B cell (primary cell): ENCODE measurements around the gene PKM. TPM values are rescaled to one million over a fixed set of nuclear protein-coding genes. Genes with fewer than 3 reads are reported as not detected.
A peak's percentile ranks its signal among the peaks of the same experiment; 100 is the strongest.

Source experiments
- ATAC-seq: fragments of 200-7000 bp; cut with Tn5 transposase; one replicate; pipeline ENCODE4 v1.10.0; 2021; ENCODE audit warnings: low read depth, mild to moderate bottlenecking, moderate number of reproducible peaks, moderate library complexity
- CTCF ChIA-PET: fragments of 350-600 bp; sonication (Branson Sonifier 250); formaldehyde crosslinking; loops from one replicate; lab custom pipeline; 2021; ENCODE audit warnings: antibody characterized with exemption, inconsistent platforms; lab: Charles Lee
- POLR2A ChIA-PET: fragments of 350-600 bp; sonication (Branson Sonifier 250); formaldehyde crosslinking; loops from one replicate; lab custom pipeline; 2021; ENCODE audit warnings: antibody characterized with exemption; lab: Charles Lee
- DNase-seq: peaks from one replicate; pipeline ENCODE4 v3.0.0; 2013
- H2AFZ ChIP-seq: 2 replicates; pipeline ENCODE4 v1.6.1; 2012; ENCODE audit warnings: mild to moderate bottlenecking, low read depth, low read length; ENCODE audit not compliant: insufficient read depth, poor library complexity, severe bottlenecking
- H3K27ac ChIP-seq, 2 donors: 1 replicate in 1 of 2; 2 replicates in 1 of 2; pipeline ENCODE4 v1.5.1; 2012 to 2013; ENCODE audit warnings: low read length in 2 of 2, mild to moderate bottlenecking in 2 of 2, moderate library complexity in 1 of 2
- H3K27me3 ChIP-seq, 4 experiments: fragments of 200-600 bp in 1 of 4; sonication (generic) in 1 of 4; replicated peaks in 1 of 4; 1 replicate in 2 of 4; 2 replicates in 2 of 4; pipeline versions ENCODE4 v1.6.1 to v1.7.0; 2013 to 2016; ENCODE audit warnings: low read length in 3 of 4, mild to moderate bottlenecking in 2 of 4, mixed read lengths in 1 of 4, moderate library complexity in 1 of 4; ENCODE audit not compliant: insufficient read depth in 4 of 4, control insufficient read depth in 3 of 4; ENCODE audit errors: control extremely low read depth in 1 of 4
- H3K36me3 ChIP-seq, 2 experiments: replicated peaks in 1 of 2; 1 replicate in 1 of 2; 2 replicates in 1 of 2; pipeline versions ENCODE4 v1.6.1 to v1.7.1; 2013; ENCODE audit warnings: low read length in 1 of 2; ENCODE audit not compliant: insufficient read depth in 2 of 2, control insufficient read depth in 1 of 2; ENCODE audit errors: control extremely low read depth in 1 of 2, extremely low read depth in 1 of 2
- H3K4me1 ChIP-seq, 2 donors: fragments of 200-600 bp in 1 of 2; sonication (generic) in 1 of 2; 1 replicate in 1 of 2; 2 replicates in 1 of 2; pipeline versions ENCODE4 v1.5.1 to v1.6.1; 2013 to 2017; ENCODE audit warnings: low read length in 2 of 2; ENCODE audit not compliant: control insufficient read depth in 2 of 2, insufficient read depth in 2 of 2
- H3K4me2 ChIP-seq: replicated peaks from 2 replicates; pipeline ENCODE3; 2012; ENCODE audit warnings: mild to moderate bottlenecking, low read depth, low read length; ENCODE audit not compliant: poor library complexity, severe bottlenecking
- H3K4me3 ChIP-seq, 5 experiments: fragments of 200-600 bp in 1 of 5; sonication (generic) in 1 of 5; 1 replicate in 3 of 5; 2 replicates in 2 of 5; pipeline versions ENCODE4 v1.5.1 to v1.7.0; 2011 to 2016; ENCODE audit warnings: low read length in 4 of 5, mild to moderate bottlenecking in 4 of 5, low read depth in 2 of 5, control low read depth in 1 of 5, moderate library complexity in 1 of 5; ENCODE audit not compliant: insufficient read depth in 1 of 5; ENCODE audit errors: control extremely low read depth in 1 of 5, extremely low read depth in 1 of 5
- H3K79me2 ChIP-seq: fragments of 200-600 bp; sonication (generic); one replicate; pipeline ENCODE4 v1.6.0; 2016; ENCODE audit warnings: low read length; ENCODE audit not compliant: control insufficient read depth, insufficient read depth
- H3K9ac ChIP-seq: fragments of 200-600 bp; sonication (generic); 2 replicates; pipeline ENCODE4 v1.6.1; 2017; ENCODE audit warnings: mild to moderate bottlenecking, low read length, moderate library complexity
- H3K9me3 ChIP-seq, 3 donors: one replicate each; pipeline versions ENCODE4 v1.6.1 to v1.7.1; 2013; ENCODE audit warnings: low read length in 2 of 3; ENCODE audit not compliant: control insufficient read depth in 2 of 3, insufficient read depth in 1 of 3; ENCODE audit errors: control extremely low read depth in 1 of 3
- H4K20me1 ChIP-seq: 2 replicates; pipeline ENCODE4 v1.6.0; 2012; ENCODE audit warnings: mild to moderate bottlenecking, low read length; ENCODE audit not compliant: insufficient read depth, control insufficient read depth, poor library complexity, severe bottlenecking
- H3K27ac Mint-ChIP-seq: one replicate; pipeline ENCODE4 v1.8.0; 2021; ENCODE audit warnings: mixed read lengths
- H3K27me3 Mint-ChIP-seq: one replicate; pipeline ENCODE4 v1.8.0; 2021; ENCODE audit warnings: mixed read lengths
- H3K4me1 Mint-ChIP-seq: one replicate; pipeline ENCODE4 v1.8.0; 2021; ENCODE audit warnings: mixed read lengths
- H3K4me3 Mint-ChIP-seq: one replicate; pipeline ENCODE4 v1.8.0; 2021; ENCODE audit warnings: mixed read lengths
- H3K9me3 Mint-ChIP-seq: one replicate; pipeline ENCODE4 v1.8.0; 2022; ENCODE audit warnings: mixed read lengths; ENCODE audit not compliant: insufficient read depth
- CTCF ChIP-seq: fragments of 200-600 bp; IDR thresholded peaks from one replicate; pipeline ENCODE4 v1.8.0; 2022; ENCODE audit warnings: antibody characterized with exemption, mild to moderate bottlenecking
- EZH2 ChIP-seq: IDR thresholded peaks from 2 replicates; pipeline ENCODE4 v1.6.1; 2012; ENCODE audit warnings: borderline replicate concordance, low read depth, mild to moderate bottlenecking, moderate library complexity, low read length; ENCODE audit not compliant: insufficient read depth, poor library complexity, severe bottlenecking
- WGBS: methylation state at CpG from one replicate; pipeline ENCODE4 v1.1.5; 2013; ENCODE audit warnings: missing lambda C conversion rate; ENCODE audit not compliant: insufficient coverage; 5-methylcytosine and 5-hydroxymethylcytosine counted together
- intact Hi-C: fragments of 100-400 bp; cut with micrococcal nuclease; formaldehyde crosslinking; loops from one replicate; pipeline ENCODE4 v1.10.0; 2022
- polyA plus RNA-seq: library from polyadenylated mRNA; depleted of rRNA; stranded (reverse); fragments of >200 nt; gene quantifications from 2 replicates; pipeline ENCODE4 v1.2.3, GENCODE V29; 2012
- total RNA-seq, 2 donors: library from RNA; stranded (reverse); fragments of 120-200 nt in 1 of 2; gene quantifications; 1 replicate in 1 of 2; 2 replicates in 1 of 2; pipeline versions ENCODE4 v1.2.3 to v1.2.4, GENCODE V29; 2013 to 2022

Gene PKM
- total and polyA plus RNA-seq, 2 donors (not counting 1 experiment from before 2014, with no cell fraction given): 179 to 323 TPM

DNA sequence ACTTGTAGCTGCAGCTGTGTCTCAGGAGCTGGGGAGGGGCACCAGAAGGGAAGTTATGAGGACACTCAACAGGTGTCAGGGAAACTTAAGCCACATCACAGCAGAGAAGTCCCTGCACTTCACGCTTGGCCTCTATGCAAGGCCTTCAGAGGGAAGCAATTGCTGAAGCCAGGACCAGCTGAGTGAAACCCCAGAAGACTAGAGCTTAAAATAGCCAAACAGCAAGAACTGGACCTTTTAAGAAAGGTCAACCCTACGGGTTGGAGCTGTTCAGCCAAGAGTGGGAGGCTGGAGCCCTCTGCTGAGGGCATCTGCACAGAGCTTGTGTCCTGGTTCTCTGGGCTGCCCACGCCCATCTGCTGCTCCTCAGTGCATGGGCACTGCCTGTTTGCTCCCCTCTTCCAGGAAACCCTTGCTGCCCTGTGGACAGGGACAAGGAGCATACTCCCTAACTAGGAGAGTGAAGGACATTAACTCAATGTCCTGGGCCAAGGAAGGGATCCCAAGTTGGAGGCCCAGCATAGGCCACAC lies 29.5 kb downstream of the PKM start:
- Histone ChIP-seq H3K9me3 (no peaks in the 10 kb centered on the region), H3K36me3 (peaks cover 23 to 81% of the 10 kb centered on the region in 2 experiments), H3K27ac (peak overlapping the region in 1 of 2 donors; percentile 20), H3K4me2 (no peak overlapping the region), H4K20me1 (peaks cover 18% of the 10 kb centered on the region), H3K4me3 (no peak overlapping the region), H3K9ac (no peak overlapping the region), H3K79me2 (no peaks in the 10 kb centered on the region), H3K27me3 (peaks cover 0 to 14% (median 5%) of the 10 kb centered on the region in 4 experiments), H3K4me1 (peaks cover 4 to 6% of the 10 kb centered on the region in 2 donors), H2AFZ (no peak overlapping the region)
- ChIA-PET CTCF (interaction anchor here (0.9 to 9.5 kb wide), 12 partner anchors 11 to 139 kb away, joined by 3 to 137 read pairs (median 4); partner anchors contain the start of gene PKM), POLR2A (no interaction called here)
- H3K4me1 Mint-ChIP-seq: peaks cover 25% of the 10 kb centered on the region
- 34% methylated on average over 3 of the region's 3 CpGs for WGBS
- H3K27ac Mint-ChIP-seq: peak overlapping the region; percentile 26
- intact Hi-C loops: no loop called here
- peaks cover 8% of the 10 kb centered on the region for H3K27me3 Mint-ChIP-seq
- no peaks in the 10 kb centered on the region for H3K9me3 Mint-ChIP-seq
- no peak for DNase-seq
- no peak overlapping the region for H3K4me3 Mint-ChIP-seq
- ATAC-seq: no peak
- TF ChIP-seq EZH2 (no peak), CTCF (no peak)
